GM12878 (cell line): Measurements from ENCODE around the gene PPP1R13L. TPM values are rescaled to one million over a fixed set of nuclear protein-coding genes. Genes with fewer than 3 reads are reported as not detected.

ENCODE experiments used
- ATAC-seq: fragments of 200-7000 bp; cut with Tn5 transposase; 3 replicates; pipeline ENCODE4 v1.9.1; 2020; ENCODE audit warnings: mild to moderate bottlenecking, moderate library complexity
- BruUV-seq: library from RNA; stranded (reverse); fragments of 400-500 nt; replicated peaks from 2 replicates; lab custom pipeline; 2021; lab: Mats Ljungman, UMichigan
- CTCF ChIA-PET: fragments of 300-600 bp; sonication (Branson Sonifier 250); formaldehyde crosslinking; extraction: SDS; loops from one replicate; lab custom pipeline; 2021; ENCODE audit warnings: inconsistent platforms; lab: Yijun Ruan, JAX
- POLR2A ChIA-PET: fragments of 350-600 bp; formaldehyde crosslinking; extraction: SDS; loops from one replicate; lab custom pipeline; 2021; ENCODE audit warnings: inconsistent platforms; lab: Charles Lee
- RAD21 ChIA-PET: fragments of 300-600 bp; sonication (Branson Sonifier 250); formaldehyde crosslinking; loops from one replicate; lab custom pipeline; 2023; ENCODE audit warnings: antibody characterized with exemption; ENCODE audit not compliant: unreplicated experiment; lab: Charles Lee
- SMC1A ChIA-PET: fragments of 300-600 bp; sonication (Branson Sonifier 250); formaldehyde crosslinking; loops from one replicate; lab custom pipeline; 2023; ENCODE audit not compliant: unreplicated experiment, uncharacterized antibody; lab: Charles Lee
- DNase-seq: peaks from one replicate; pipeline ENCODE4 v3.0.0-alpha.2; 2011; ENCODE audit warnings: low read depth, low spot score
- FAIRE-seq: peaks from 3 replicates; lab custom pipeline; 2011; peaks lifted over from hg19 to GRCh38; lab: Jason Lieb, UNC
- H2AFZ ChIP-seq: 2 replicates; pipeline ENCODE4 v1.6.0; 2011; ENCODE audit warnings: low read depth, low read length, control low read depth; ENCODE audit not compliant: control insufficient read depth
- H3K27ac ChIP-seq: 2 replicates; pipeline ENCODE4 v1.5.1; 2011; ENCODE audit warnings: control low read depth; ENCODE audit not compliant: control insufficient read depth, insufficient read depth
- H3K27me3 ChIP-seq, 2 experiments: replicated peaks in 1 of 2; 2 replicates each; pipeline versions ENCODE4 v1.6.0 to v1.6.1; 2011; ENCODE audit warnings: low read length in 1 of 2; ENCODE audit not compliant: control insufficient read depth in 2 of 2, insufficient read depth in 2 of 2
- H3K36me3 ChIP-seq, 2 experiments: 2 replicates each; pipeline ENCODE4 v1.5.1; 2011; ENCODE audit warnings: low read length in 1 of 2; ENCODE audit not compliant: control insufficient read depth in 2 of 2, insufficient read depth in 2 of 2
- H3K4me1 ChIP-seq: 2 replicates; pipeline ENCODE4 v1.6.1; 2011; ENCODE audit warnings: mild to moderate bottlenecking, low read length, moderate library complexity, mixed read lengths; ENCODE audit not compliant: control insufficient read depth, insufficient read depth
- H3K4me2 ChIP-seq: 2 replicates; pipeline ENCODE4 v1.6.0; 2011; ENCODE audit warnings: control low read depth; ENCODE audit not compliant: control insufficient read depth, insufficient read depth
- H3K4me3 ChIP-seq: fragments of 200-600 bp; sonication (generic); 2 replicates; pipeline ENCODE4 v1.5.1; 2016
- H3K79me2 ChIP-seq: 2 replicates; pipeline ENCODE4 v1.6.0; 2011; ENCODE audit warnings: low read length; ENCODE audit not compliant: control insufficient read depth, insufficient read depth
- H3K9ac ChIP-seq: 2 replicates; pipeline ENCODE4 v1.8.0; 2011; ENCODE audit warnings: low read length, control low read depth, mixed read lengths; ENCODE audit not compliant: control insufficient read depth, insufficient read depth
- H3K9me3 ChIP-seq: replicated peaks from 3 replicates; pipeline ENCODE4 v1.5.1; 2011; ENCODE audit warnings: mild to moderate bottlenecking, low read length; ENCODE audit not compliant: control insufficient read depth, insufficient read depth
- H4K20me1 ChIP-seq: 2 replicates; pipeline ENCODE4 v1.6.0; 2011; ENCODE audit not compliant: control insufficient read depth, insufficient read depth
- CHD2 ChIP-seq: IDR thresholded peaks from 2 replicates; pipeline ENCODE4 v1.6.1; 2011; ENCODE audit warnings: low read depth, low read length, improper control_type of control experiment, borderline replicate concordance
- MTA2 ChIP-seq: fragments of 450-650 bp; IDR thresholded peaks from 2 replicates; pipeline ENCODE4 v1.6.1; 2016; ENCODE audit warnings: low read depth, mild to moderate bottlenecking, moderate library complexity
- POLR2AphosphoS2 ChIP-seq: IDR thresholded peaks from 2 replicates; pipeline ENCODE4 v1.6.1; 2011; ENCODE audit warnings: low read depth, mild to moderate bottlenecking, low read length, improper control_type of control experiment, moderate library complexity
- POU2F2 ChIP-seq: IDR thresholded peaks from 3 replicates; pipeline ENCODE4 v1.6.1; 2011; ENCODE audit warnings: low read depth, mild to moderate bottlenecking, low read length, borderline replicate concordance
- RUNX3 ChIP-seq: IDR thresholded peaks from 2 replicates; pipeline ENCODE4 v1.6.1; 2012; ENCODE audit warnings: low read length, inconsistent platforms
- ZBTB4 ChIP-seq: fragments of 450-650 bp; formaldehyde crosslinking; IDR thresholded peaks from 2 replicates; pipeline ENCODE4 v1.4.0; 2022; ENCODE audit warnings: mild to moderate bottlenecking, moderate library complexity
- ZBTB40 ChIP-seq: fragments of 450-650 bp; IDR thresholded peaks from 2 replicates; pipeline ENCODE4 v1.6.1; 2016; ENCODE audit warnings: mild to moderate bottlenecking, moderate library complexity, borderline replicate concordance
- ZNF592 ChIP-seq: fragments of 450-650 bp; IDR thresholded peaks from 2 replicates; pipeline ENCODE4 v1.6.1; 2017; ENCODE audit warnings: mild to moderate bottlenecking, moderate library complexity
- WGBS: methylation state at CpG from one replicate; pipeline ENCODE4 v1.1.6; 2016; ENCODE audit warnings: low lambda C conversion rate; ENCODE audit not compliant: insufficient replicate concordance, insufficient coverage; ENCODE audit errors: missing lambda C conversion rate; 5-methylcytosine and 5-hydroxymethylcytosine counted together
- in situ Hi-C: fragments of 300-500 bp; cut with MboI; formaldehyde crosslinking; loops from 9 replicates; pipeline ENCODE4 v1.14.3; 2018; ENCODE audit warnings: mixed read lengths
- intact Hi-C: fragments of 100-400 bp; cut with micrococcal nuclease; formaldehyde crosslinking; loops from one replicate; pipeline ENCODE4 v1.14.2; 2022; ENCODE audit not compliant: unreplicated experiment
- polyA plus RNA-seq, 11 experiments: library from polyadenylated mRNA; depleted of rRNA in 4 of 11; unstranded in 6 of 11; stranded (reverse) in 5 of 11; fragments of >200 nt; fragmentation: Nextera tagmentation in 4 of 11; fragmentation: Illumina TruSeq in 1 of 11; extraction: Ambion mirVana in 4 of 11; extraction: Trizol in 1 of 11; gene quantifications; 1 replicate in 1 of 11; 2 replicates in 10 of 11; pipeline versions ENCODE4 v1.2.1 to v1.2.3, GENCODE V29; 2011 to 2016; ENCODE audit warnings: inconsistent platforms in 2 of 11, missing spikeins in 2 of 11, low read depth in 1 of 11
- total RNA-seq, 4 experiments: library from RNA; depleted of rRNA in 3 of 4; stranded (reverse); fragments of >200 nt in 3 of 4; fragmentation: Illumina TruSeq in 1 of 4; extraction: Trizol in 1 of 4; gene quantifications; 2 replicates each; pipeline versions ENCODE4 v1.2.1 to v1.2.3, GENCODE V29; 2013 to 2021

The PPP1R13L gene
- total and polyA plus RNA-seq, 10 of the 15 experiments (the other 5 are each of a cell fraction or from before 2014, with no cell fraction given), result 0.40 to 10.0 (median 2.5) TPM

GRCh38 chr19:45443462-45444317, 38.8 kb upstream of the PPP1R13L start:
- POLR2A ChIA-PET, result interaction anchor here (0.5 kb wide), 1 partner anchor 19 kb away, joined by 6 read pairs; no protein-coding TSS in a partner anchor
- SMC1A ChIA-PET, result no interaction called here
- CTCF ChIA-PET, result interaction anchor here (6.6 kb wide), 1 partner anchor 34 kb away, joined by 385 read pairs; no protein-coding TSS in a partner anchor
- 1% methylated on average over 38 of the region's 49 CpGs for WGBS
- Histone ChIP-seq H3K36me3 (no peaks in the 10 kb centered on the region), H3K9me3 (no peaks in the 10 kb centered on the region), H3K9ac (peak overlapping the region; percentile 36; the same call in 1 of the 2 replicates), H3K4me1 (peaks cover 23% of the 10 kb centered on the region), H2AFZ (peak overlapping the region; percentile 62), H3K79me2 (no peaks in the 10 kb centered on the region), H3K4me2 (peak overlapping the region; percentile 64), H4K20me1 (no peaks in the 10 kb centered on the region), H3K4me3 (peak overlapping the region; percentile 73), H3K27me3 (no peaks in the 10 kb centered on the region), H3K27ac (peak overlapping the region; percentile 67)
- DNase-seq (no peak), FAIRE-seq (peak; percentile 47), ATAC-seq (peak; percentile 43)
- intact Hi-C loops (loop anchor here (5.0 kb wide), 1 partner anchor 199 kb away; no protein-coding TSS in a partner anchor), in situ Hi-C loops (loop anchor here (5.0 kb wide), 1 partner anchor 34 kb away; no protein-coding TSS in a partner anchor)
- BruUV-seq, result no TSS peak
- RAD21 ChIA-PET, result interaction anchor here (0.7 kb wide), 1 partner anchor 198 kb away, joined by 3 read pairs; no protein-coding TSS in a partner anchor
- TF ChIP-seq POLR2AphosphoS2 (no peak), ZNF592 (no peak), MTA2 (peak; percentile 56; the same call in 1 of the 2 replicates), POU2F2 (no peak), ZBTB40 (peak; percentile 44; the same call in 1 of the 2 replicates), ZBTB4 (CRISPR knock-in tag) (no peak), CHD2 (0 out of 2 replicates have a peak, but pooled peaks have one; percentile 28), RUNX3 (peak; percentile 19; the same call in 1 of the 2 replicates)
